DOHH2 (cell line): ENCODE data around the gene ACACB.

ENCODE experiments used
- CTCF ChIP-seq: fragments of 200-600 bp; sonication (generic); IDR thresholded peaks from one replicate; pipeline ENCODE4 v1.5.1; 2014; ENCODE audit warnings: antibody characterized with exemption, mild to moderate bottlenecking, low read depth, low read length; ENCODE audit not compliant: poor library complexity, severe bottlenecking
- EZH2phosphoT487 ChIP-seq: fragments of 200-600 bp; sonication (generic); IDR thresholded peaks from 2 replicates; pipeline ENCODE4 v1.6.1; 2017; ENCODE audit warnings: borderline replicate concordance, mild to moderate bottlenecking, antibody characterized with exemption, low read length, moderate library complexity, mixed read lengths

DNA sequence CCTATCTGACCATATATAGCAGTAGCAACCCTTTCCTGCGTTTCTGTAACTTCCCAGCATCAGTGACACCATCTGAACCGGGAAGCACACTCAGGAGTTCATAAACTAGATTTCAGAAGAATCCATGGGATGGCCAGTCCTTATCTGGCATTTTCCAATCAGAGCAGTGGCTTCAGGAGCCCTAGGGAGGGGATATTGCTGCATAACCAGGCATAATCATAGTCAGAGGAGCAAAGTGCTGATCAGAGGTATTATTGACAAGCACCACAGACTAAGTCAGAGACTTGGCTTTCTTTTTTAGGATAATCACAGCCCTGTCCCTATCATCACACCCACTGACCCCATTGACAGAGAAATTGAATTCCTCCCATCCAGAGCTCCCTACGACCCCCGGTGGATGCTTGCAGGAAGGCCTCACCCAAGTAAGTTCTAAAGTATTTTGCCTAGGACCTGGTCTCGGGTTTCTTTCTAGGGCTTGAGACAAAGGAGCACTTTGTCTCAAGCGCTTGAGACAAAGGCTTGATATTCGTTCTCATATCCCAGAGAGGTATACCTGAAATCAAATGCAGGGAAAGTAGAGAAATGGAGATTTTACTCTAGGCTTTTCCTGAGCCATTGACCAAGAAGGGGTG lies 137.6 kb downstream of the ACACB start:
- TF ChIP-seq CTCF (no peak), EZH2phosphoT487 (no peak)
